GM12878 (cell line): ENCODE data around the gene TRAPPC3. TPM values are rescaled to one million over a fixed set of nuclear protein-coding genes. Genes with fewer than 3 reads are reported as not detected.

Source experiments
- BMI1 ChIP-seq: fragments of 450-650 bp; IDR thresholded peaks from 2 replicates; pipeline ENCODE4 v1.6.1; 2016; ENCODE audit warnings: mild to moderate bottlenecking, moderate library complexity, borderline replicate concordance
- CHD2 ChIP-seq: IDR thresholded peaks from 2 replicates; pipeline ENCODE4 v1.6.1; 2011; ENCODE audit warnings: low read depth, low read length, improper control_type of control experiment, borderline replicate concordance
- DPF2 ChIP-seq: fragments of 450-650 bp; IDR thresholded peaks from 2 replicates; pipeline ENCODE4 v1.6.1; 2017; ENCODE audit warnings: mild to moderate bottlenecking
- EP300 ChIP-seq, 2 experiments: fragments of 150-350 bp in 1 of 2; IDR thresholded peaks; 2 replicates each; pipeline ENCODE4 v1.6.1; 2011 to 2012; ENCODE audit warnings: low read depth in 2 of 2, low read length in 2 of 2, borderline replicate concordance in 1 of 2, improper control_type of control experiment in 1 of 2, inconsistent platforms in 1 of 2; ENCODE audit not compliant: control insufficient read depth in 1 of 2
- IKZF1 ChIP-seq: fragments of 450-650 bp; conservative IDR thresholded peaks from 2 replicates; pipeline ENCODE4 v1.6.1; 2017; ENCODE audit warnings: antibody characterized with exemption, mild to moderate bottlenecking
- LARP7 ChIP-seq: fragments of 450-650 bp; IDR thresholded peaks from 2 replicates; pipeline ENCODE4 v1.6.1; 2017; ENCODE audit warnings: mild to moderate bottlenecking
- MAX ChIP-seq: IDR thresholded peaks from 2 replicates; pipeline ENCODE4 v1.6.1; 2012; ENCODE audit warnings: low read depth, low read length, improper control_type of control experiment
- MTA2 ChIP-seq: fragments of 450-650 bp; IDR thresholded peaks from 2 replicates; pipeline ENCODE4 v1.6.1; 2016; ENCODE audit warnings: low read depth, mild to moderate bottlenecking, moderate library complexity
- MXI1 ChIP-seq: fragments of 150-350 bp; IDR thresholded peaks from 2 replicates; pipeline ENCODE4 v1.6.1; 2011; ENCODE audit warnings: low read depth, mild to moderate bottlenecking, inconsistent platforms, low read length, improper control_type of control experiment
- PAX5 ChIP-seq: IDR thresholded peaks from 2 replicates; pipeline ENCODE4 v1.6.1; 2011; ENCODE audit warnings: low read depth, low read length, borderline replicate concordance
- POU2F2 ChIP-seq: IDR thresholded peaks from 3 replicates; pipeline ENCODE4 v1.6.1; 2011; ENCODE audit warnings: low read depth, mild to moderate bottlenecking, low read length, borderline replicate concordance
- SMAD5 ChIP-seq: IDR thresholded peaks from 2 replicates; pipeline ENCODE4 v1.6.1; 2016; ENCODE audit warnings: antibody characterized with exemption, low read depth
- SMARCA5 ChIP-seq: fragments of 450-650 bp; IDR thresholded peaks from 2 replicates; pipeline ENCODE4 v1.6.1; 2017; ENCODE audit warnings: mild to moderate bottlenecking
- SP1 ChIP-seq: IDR thresholded peaks from one replicate; pipeline ENCODE4 v1.6.1; 2011; ENCODE audit warnings: low read depth, low read length
- TAF1 ChIP-seq: IDR thresholded peaks from 2 replicates; pipeline ENCODE4 v1.6.1; 2011; ENCODE audit warnings: mild to moderate bottlenecking, low read depth, low read length, borderline replicate concordance
- TBL1XR1 ChIP-seq: IDR thresholded peaks from 2 replicates; pipeline ENCODE4 v1.6.1; 2012; ENCODE audit warnings: low read depth, low read length, improper control_type of control experiment
- TCF12 ChIP-seq: IDR thresholded peaks from 2 replicates; pipeline ENCODE4 v1.6.1; 2011; ENCODE audit warnings: low read depth, mild to moderate bottlenecking, low read length
- TCF3 ChIP-seq: IDR thresholded peaks from 2 replicates; pipeline ENCODE4 v1.6.1; 2012; ENCODE audit warnings: low read depth, mild to moderate bottlenecking, low read length, borderline replicate concordance; ENCODE audit not compliant: insufficient read depth
- polyA plus RNA-seq, 11 experiments: library from polyadenylated mRNA; depleted of rRNA in 4 of 11; unstranded in 6 of 11; stranded (reverse) in 5 of 11; fragments of >200 nt; fragmentation: Nextera tagmentation in 4 of 11; fragmentation: Illumina TruSeq in 1 of 11; extraction: Ambion mirVana in 4 of 11; extraction: Trizol in 1 of 11; gene quantifications; 1 replicate in 1 of 11; 2 replicates in 10 of 11; pipeline versions ENCODE4 v1.2.1 to v1.2.3, GENCODE V29; 2011 to 2016; ENCODE audit warnings: inconsistent platforms in 2 of 11, missing spikeins in 2 of 11, low read depth in 1 of 11
- total RNA-seq, 4 experiments: library from RNA; depleted of rRNA in 3 of 4; stranded (reverse); fragments of >200 nt in 3 of 4; fragmentation: Illumina TruSeq in 1 of 4; extraction: Trizol in 1 of 4; gene quantifications; 2 replicates each; pipeline versions ENCODE4 v1.2.1 to v1.2.3, GENCODE V29; 2013 to 2021
- TF ChIP-seq, protein P1 (sequence below): fragments of 450-650 bp; IDR thresholded peaks from 2 replicates; pipeline ENCODE4 v1.6.1; 2016; ENCODE audit warnings: mild to moderate bottlenecking, moderate library complexity, borderline replicate concordance
- TF ChIP-seq, protein P2 (sequence below): IDR thresholded peaks from 2 replicates; pipeline ENCODE4 v1.6.1; 2011; ENCODE audit warnings: mild to moderate bottlenecking, low read depth, low read length, moderate library complexity; ENCODE audit not compliant: insufficient replicate concordance
- TF ChIP-seq, protein P3 (sequence below): fragments of 450-650 bp; conservative IDR thresholded peaks from 2 replicates; pipeline ENCODE4 v1.6.1; 2017; ENCODE audit warnings: mild to moderate bottlenecking, moderate library complexity

Gene TRAPPC3
- total and polyA plus RNA-seq, 10 of the 15 experiments (the other 5 are each of a cell fraction or from before 2014, with no cell fraction given): 14.7 to 122 (median 70.5) TPM

DNA sequence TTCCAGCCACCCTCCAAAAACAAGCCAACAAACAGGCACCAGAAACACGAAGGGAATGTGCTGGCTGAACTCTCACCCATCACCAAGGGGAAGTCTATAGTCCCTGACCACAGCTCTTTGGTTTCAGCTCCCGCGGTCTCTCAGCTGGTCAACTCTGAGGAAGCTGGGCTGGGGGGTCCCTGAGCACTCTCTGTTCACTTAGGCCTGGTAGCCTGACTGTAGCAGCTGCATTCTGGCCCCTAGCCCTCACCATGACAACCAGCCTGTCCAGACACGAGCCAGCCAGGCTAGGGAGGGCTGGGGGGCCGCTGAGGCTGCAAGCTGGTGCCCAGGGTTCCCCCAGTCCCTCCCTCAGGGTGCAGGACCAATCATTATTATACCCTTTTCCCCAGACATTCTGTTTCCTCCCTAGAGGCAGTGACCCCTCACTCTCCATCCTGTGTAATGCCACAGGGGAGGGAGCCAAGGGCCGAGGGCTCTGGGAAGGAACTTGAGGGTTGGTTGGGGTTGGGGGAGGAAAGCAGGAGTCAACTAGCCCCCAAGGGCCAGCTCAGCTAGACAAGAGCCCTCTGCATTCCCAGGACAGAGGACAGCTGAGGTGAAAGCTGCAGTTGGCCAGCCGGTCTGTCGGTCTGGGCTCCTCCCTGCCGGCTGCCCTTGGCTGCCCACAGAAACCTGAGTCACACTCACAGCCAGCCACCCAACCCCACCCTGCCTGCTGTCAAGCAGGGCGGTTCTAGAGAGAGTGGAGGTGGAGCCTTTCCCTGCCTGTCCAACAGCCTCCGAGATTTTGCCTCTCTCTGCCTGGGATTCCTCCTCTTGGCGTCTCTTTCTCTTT lies 1.2 kb upstream of the TRAPPC3 start (continued):
- 0 out of 2 replicates have a peak, but pooled peaks have one; percentile 8 for TF ChIP-seq MTA2
- peak; percentile 62; the same call in 1 of the 2 replicates for TF ChIP-seq PAX5
- peak; percentile 24; the same call in 1 of the 3 replicates for TF ChIP-seq POU2F2
- TF ChIP-seq TCF12: peak; percentile 69; the same call in 1 of the 2 replicates
- 0 out of 2 replicates have a peak, but pooled peaks have one; percentile 30 for TF ChIP-seq IKZF1
- no peak; the same call in 1 of the 2 replicates for TF ChIP-seq LARP7
- no peak for TF ChIP-seq EP300 (IDR thresholded peaks at IDR 0.05; ENCODE audit: borderline replicate concordance in 1 of 2, control insufficient read depth in 1 of 2, low read depth in 2 of 2, low read length in 2 of 2)
- TF ChIP-seq TCF3: 0 out of 2 replicates have a peak, but pooled peaks have one; percentile 28
- TF ChIP-seq, protein P1, sequence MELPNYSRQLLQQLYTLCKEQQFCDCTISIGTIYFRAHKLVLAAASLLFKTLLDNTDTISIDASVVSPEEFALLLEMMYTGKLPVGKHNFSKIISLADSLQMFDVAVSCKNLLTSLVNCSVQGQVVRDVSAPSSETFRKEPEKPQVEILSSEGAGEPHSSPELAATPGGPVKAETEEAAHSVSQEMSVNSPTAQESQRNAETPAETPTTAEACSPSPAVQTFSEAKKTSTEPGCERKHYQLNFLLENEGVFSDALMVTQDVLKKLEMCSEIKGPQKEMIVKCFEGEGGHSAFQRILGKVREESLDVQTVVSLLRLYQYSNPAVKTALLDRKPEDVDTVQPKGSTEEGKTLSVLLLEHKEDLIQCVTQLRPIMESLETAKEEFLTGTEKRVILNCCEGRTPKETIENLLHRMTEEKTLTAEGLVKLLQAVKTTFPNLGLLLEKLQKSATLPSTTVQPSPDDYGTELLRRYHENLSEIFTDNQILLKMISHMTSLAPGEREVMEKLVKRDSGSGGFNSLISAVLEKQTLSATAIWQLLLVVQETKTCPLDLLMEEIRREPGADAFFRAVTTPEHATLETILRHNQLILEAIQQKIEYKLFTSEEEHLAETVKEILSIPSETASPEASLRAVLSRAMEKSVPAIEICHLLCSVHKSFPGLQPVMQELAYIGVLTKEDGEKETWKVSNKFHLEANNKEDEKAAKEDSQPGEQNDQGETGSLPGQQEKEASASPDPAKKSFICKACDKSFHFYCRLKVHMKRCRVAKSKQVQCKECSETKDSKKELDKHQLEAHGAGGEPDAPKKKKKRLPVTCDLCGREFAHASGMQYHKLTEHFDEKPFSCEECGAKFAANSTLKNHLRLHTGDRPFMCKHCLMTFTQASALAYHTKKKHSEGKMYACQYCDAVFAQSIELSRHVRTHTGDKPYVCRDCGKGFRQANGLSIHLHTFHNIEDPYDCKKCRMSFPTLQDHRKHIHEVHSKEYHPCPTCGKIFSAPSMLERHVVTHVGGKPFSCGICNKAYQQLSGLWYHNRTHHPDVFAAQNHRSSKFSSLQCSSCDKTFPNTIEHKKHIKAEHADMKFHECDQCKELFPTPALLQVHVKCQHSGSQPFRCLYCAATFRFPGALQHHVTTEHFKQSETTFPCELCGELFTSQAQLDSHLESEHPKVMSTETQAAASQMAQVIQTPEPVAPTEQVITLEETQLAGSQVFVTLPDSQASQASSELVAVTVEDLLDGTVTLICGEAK: no peak
- peak; percentile 15 for TF ChIP-seq SP1
- TF ChIP-seq, protein P2, sequence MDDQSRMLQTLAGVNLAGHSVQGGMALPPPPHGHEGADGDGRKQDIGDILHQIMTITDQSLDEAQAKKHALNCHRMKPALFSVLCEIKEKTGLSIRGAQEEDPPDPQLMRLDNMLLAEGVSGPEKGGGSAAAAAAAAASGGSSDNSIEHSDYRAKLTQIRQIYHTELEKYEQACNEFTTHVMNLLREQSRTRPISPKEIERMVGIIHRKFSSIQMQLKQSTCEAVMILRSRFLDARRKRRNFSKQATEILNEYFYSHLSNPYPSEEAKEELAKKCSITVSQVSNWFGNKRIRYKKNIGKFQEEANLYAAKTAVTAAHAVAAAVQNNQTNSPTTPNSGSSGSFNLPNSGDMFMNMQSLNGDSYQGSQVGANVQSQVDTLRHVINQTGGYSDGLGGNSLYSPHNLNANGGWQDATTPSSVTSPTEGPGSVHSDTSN: peak; percentile 78
- 0 out of 2 replicates have a peak, but pooled peaks have one; percentile 7 for TF ChIP-seq TBL1XR1
- TF ChIP-seq SMAD5: no peak
- TF ChIP-seq BMI1: peak; percentile 75
- TF ChIP-seq DPF2: peak; percentile 60
- TF ChIP-seq MAX: no peak
- 0 out of 2 replicates have a peak, but pooled peaks have one; percentile 26 for TF ChIP-seq TAF1
- peak; percentile 29; the same call in 1 of the 2 replicates for TF ChIP-seq MXI1
- TF ChIP-seq, protein P3, sequence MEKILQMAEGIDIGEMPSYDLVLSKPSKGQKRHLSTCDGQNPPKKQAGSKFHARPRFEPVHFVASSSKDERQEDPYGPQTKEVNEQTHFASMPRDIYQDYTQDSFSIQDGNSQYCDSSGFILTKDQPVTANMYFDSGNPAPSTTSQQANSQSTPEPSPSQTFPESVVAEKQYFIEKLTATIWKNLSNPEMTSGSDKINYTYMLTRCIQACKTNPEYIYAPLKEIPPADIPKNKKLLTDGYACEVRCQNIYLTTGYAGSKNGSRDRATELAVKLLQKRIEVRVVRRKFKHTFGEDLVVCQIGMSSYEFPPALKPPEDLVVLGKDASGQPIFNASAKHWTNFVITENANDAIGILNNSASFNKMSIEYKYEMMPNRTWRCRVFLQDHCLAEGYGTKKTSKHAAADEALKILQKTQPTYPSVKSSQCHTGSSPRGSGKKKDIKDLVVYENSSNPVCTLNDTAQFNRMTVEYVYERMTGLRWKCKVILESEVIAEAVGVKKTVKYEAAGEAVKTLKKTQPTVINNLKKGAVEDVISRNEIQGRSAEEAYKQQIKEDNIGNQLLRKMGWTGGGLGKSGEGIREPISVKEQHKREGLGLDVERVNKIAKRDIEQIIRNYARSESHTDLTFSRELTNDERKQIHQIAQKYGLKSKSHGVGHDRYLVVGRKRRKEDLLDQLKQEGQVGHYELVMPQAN: 0 out of 2 replicates have a peak, but pooled peaks have one; percentile 34
- peak; percentile 80 for TF ChIP-seq SMARCA5
- TF ChIP-seq CHD2: peak; percentile 42; the same call in 1 of the 2 replicates
